GM12878 (cell line): ENCODE data around the gene ANKMY2. TPM values are rescaled to one million over a fixed set of nuclear protein-coding genes. Genes with fewer than 3 reads are reported as not detected.

Source experiments
- ATAC-seq: fragments of 200-7000 bp; cut with Tn5 transposase; 3 replicates; pipeline ENCODE4 v1.9.1; 2020; ENCODE audit warnings: mild to moderate bottlenecking, moderate library complexity
- BruUV-seq: library from RNA; stranded (reverse); fragments of 400-500 nt; replicated peaks from 2 replicates; lab custom pipeline; 2021; lab: Mats Ljungman, UMichigan
- CTCF ChIA-PET: fragments of 300-600 bp; sonication (Branson Sonifier 250); formaldehyde crosslinking; extraction: SDS; loops from one replicate; lab custom pipeline; 2021; ENCODE audit warnings: inconsistent platforms; lab: Yijun Ruan, JAX
- POLR2A ChIA-PET: fragments of 350-600 bp; formaldehyde crosslinking; extraction: SDS; loops from one replicate; lab custom pipeline; 2021; ENCODE audit warnings: inconsistent platforms; lab: Charles Lee
- RAD21 ChIA-PET: fragments of 300-600 bp; sonication (Branson Sonifier 250); formaldehyde crosslinking; loops from one replicate; lab custom pipeline; 2023; ENCODE audit warnings: antibody characterized with exemption; ENCODE audit not compliant: unreplicated experiment; lab: Charles Lee
- SMC1A ChIA-PET: fragments of 300-600 bp; sonication (Branson Sonifier 250); formaldehyde crosslinking; loops from one replicate; lab custom pipeline; 2023; ENCODE audit not compliant: unreplicated experiment, uncharacterized antibody; lab: Charles Lee
- DNase-seq: peaks from one replicate; pipeline ENCODE4 v3.0.0-alpha.2; 2011; ENCODE audit warnings: low read depth, low spot score
- FAIRE-seq: peaks from 3 replicates; lab custom pipeline; 2011; peaks lifted over from hg19 to GRCh38; lab: Jason Lieb, UNC
- H2AFZ ChIP-seq: 2 replicates; pipeline ENCODE4 v1.6.0; 2011; ENCODE audit warnings: low read depth, low read length, control low read depth; ENCODE audit not compliant: control insufficient read depth
- H3K27ac ChIP-seq: 2 replicates; pipeline ENCODE4 v1.5.1; 2011; ENCODE audit warnings: control low read depth; ENCODE audit not compliant: control insufficient read depth, insufficient read depth
- H3K27me3 ChIP-seq, 2 experiments: replicated peaks in 1 of 2; 2 replicates each; pipeline versions ENCODE4 v1.6.0 to v1.6.1; 2011; ENCODE audit warnings: low read length in 1 of 2; ENCODE audit not compliant: control insufficient read depth in 2 of 2, insufficient read depth in 2 of 2
- H3K36me3 ChIP-seq, 2 experiments: 2 replicates each; pipeline ENCODE4 v1.5.1; 2011; ENCODE audit warnings: low read length in 1 of 2; ENCODE audit not compliant: control insufficient read depth in 2 of 2, insufficient read depth in 2 of 2
- H3K4me1 ChIP-seq: 2 replicates; pipeline ENCODE4 v1.6.1; 2011; ENCODE audit warnings: mild to moderate bottlenecking, low read length, moderate library complexity, mixed read lengths; ENCODE audit not compliant: control insufficient read depth, insufficient read depth
- H3K4me2 ChIP-seq: 2 replicates; pipeline ENCODE4 v1.6.0; 2011; ENCODE audit warnings: control low read depth; ENCODE audit not compliant: control insufficient read depth, insufficient read depth
- H3K4me3 ChIP-seq: fragments of 200-600 bp; sonication (generic); 2 replicates; pipeline ENCODE4 v1.5.1; 2016
- H3K79me2 ChIP-seq: 2 replicates; pipeline ENCODE4 v1.6.0; 2011; ENCODE audit warnings: low read length; ENCODE audit not compliant: control insufficient read depth, insufficient read depth
- H3K9ac ChIP-seq: 2 replicates; pipeline ENCODE4 v1.8.0; 2011; ENCODE audit warnings: low read length, control low read depth, mixed read lengths; ENCODE audit not compliant: control insufficient read depth, insufficient read depth
- H3K9me3 ChIP-seq: replicated peaks from 3 replicates; pipeline ENCODE4 v1.5.1; 2011; ENCODE audit warnings: mild to moderate bottlenecking, low read length; ENCODE audit not compliant: control insufficient read depth, insufficient read depth
- H4K20me1 ChIP-seq: 2 replicates; pipeline ENCODE4 v1.6.0; 2011; ENCODE audit not compliant: control insufficient read depth, insufficient read depth
- FOXM1 ChIP-seq: IDR thresholded peaks from 2 replicates; pipeline ENCODE4 v1.6.1; 2012; ENCODE audit warnings: low read depth, mild to moderate bottlenecking, inconsistent platforms, low read length, moderate library complexity
- JUNB ChIP-seq: IDR thresholded peaks from 2 replicates; pipeline ENCODE4 v1.6.1; 2016; ENCODE audit warnings: antibody characterized with exemption, mild to moderate bottlenecking
- SIX5 ChIP-seq: IDR thresholded peaks from 2 replicates; pipeline ENCODE4 v1.6.1; 2011; ENCODE audit warnings: mild to moderate bottlenecking, low read depth, low read length, moderate library complexity; ENCODE audit not compliant: severe bottlenecking
- SMAD1 ChIP-seq: fragments of 450-650 bp; IDR thresholded peaks from 2 replicates; pipeline ENCODE4 v1.6.1; 2018; ENCODE audit warnings: mild to moderate bottlenecking, low read depth; ENCODE audit not compliant: partially characterized antibody
- STAT1 ChIP-seq: fragments of 450-650 bp; conservative IDR thresholded peaks from 2 replicates; pipeline ENCODE4 v1.6.1; 2014; ENCODE audit warnings: antibody characterized with exemption, mild to moderate bottlenecking
- WGBS: methylation state at CpG from one replicate; pipeline ENCODE4 v1.1.6; 2016; ENCODE audit warnings: low lambda C conversion rate; ENCODE audit not compliant: insufficient replicate concordance, insufficient coverage; ENCODE audit errors: missing lambda C conversion rate; 5-methylcytosine and 5-hydroxymethylcytosine counted together
- in situ Hi-C: fragments of 300-500 bp; cut with MboI; formaldehyde crosslinking; loops from 9 replicates; pipeline ENCODE4 v1.14.3; 2018; ENCODE audit warnings: mixed read lengths
- intact Hi-C: fragments of 100-400 bp; cut with micrococcal nuclease; formaldehyde crosslinking; loops from one replicate; pipeline ENCODE4 v1.14.2; 2022; ENCODE audit not compliant: unreplicated experiment
- polyA plus RNA-seq, 11 experiments: library from polyadenylated mRNA; depleted of rRNA in 4 of 11; unstranded in 6 of 11; stranded (reverse) in 5 of 11; fragments of >200 nt; fragmentation: Nextera tagmentation in 4 of 11; fragmentation: Illumina TruSeq in 1 of 11; extraction: Ambion mirVana in 4 of 11; extraction: Trizol in 1 of 11; gene quantifications; 1 replicate in 1 of 11; 2 replicates in 10 of 11; pipeline versions ENCODE4 v1.2.1 to v1.2.3, GENCODE V29; 2011 to 2016; ENCODE audit warnings: inconsistent platforms in 2 of 11, missing spikeins in 2 of 11, low read depth in 1 of 11
- total RNA-seq, 4 experiments: library from RNA; depleted of rRNA in 3 of 4; stranded (reverse); fragments of >200 nt in 3 of 4; fragmentation: Illumina TruSeq in 1 of 4; extraction: Trizol in 1 of 4; gene quantifications; 2 replicates each; pipeline versions ENCODE4 v1.2.1 to v1.2.3, GENCODE V29; 2013 to 2021
- TF ChIP-seq, protein P1 (sequence below): fragments of 450-650 bp; IDR thresholded peaks from 2 replicates; pipeline ENCODE4 v1.6.1; 2014; ENCODE audit warnings: mild to moderate bottlenecking
- TF ChIP-seq, protein P2 (sequence below): fragments of 150-350 bp; IDR thresholded peaks from 2 replicates; pipeline ENCODE4 v1.6.1; 2016; ENCODE audit warnings: low read depth, low read length
- TF ChIP-seq, protein P3 (sequence below): fragments of 450-650 bp; IDR thresholded peaks from 2 replicates; pipeline ENCODE4 v1.6.1; 2018; ENCODE audit warnings: borderline replicate concordance, mild to moderate bottlenecking; ENCODE audit not compliant: partially characterized antibody

The ANKMY2 gene
- total and polyA plus RNA-seq, 10 of the 15 experiments (the other 5 are each of a cell fraction or from before 2014, with no cell fraction given): 0.10 to 0.48 (median 0.29) TPM

DNA sequence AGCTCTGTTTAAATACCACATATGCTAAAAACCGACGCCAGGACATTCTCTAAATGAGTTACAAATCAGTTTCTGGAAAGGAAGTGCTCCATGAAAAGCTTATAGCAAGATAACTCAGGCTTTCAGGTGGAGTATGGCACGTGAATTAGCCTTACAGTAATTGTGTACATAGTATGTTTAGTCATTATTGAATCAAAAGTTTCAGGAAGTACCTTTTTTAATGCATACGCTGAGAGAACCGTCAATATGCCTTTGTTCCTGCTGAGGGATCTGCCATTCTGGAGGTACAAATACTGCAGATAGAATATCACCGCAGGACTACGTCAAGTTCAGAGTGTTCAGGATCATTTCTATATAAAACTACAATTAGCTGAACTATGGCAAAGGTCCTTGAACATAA is 45.7 kb downstream of the ANKMY2 start:
- ChIA-PET SMC1A (no interaction called here), POLR2A (no interaction called here)
- intact Hi-C loops: loop anchor here (5.0 kb wide), 1 partner anchor 317 kb away; no protein-coding TSS in a partner anchor
- no peaks in the 10 kb centered on the region for H3K36me3 ChIP-seq
- no peaks in the 10 kb centered on the region for H3K4me1 ChIP-seq
- no peak overlapping the region for H2AFZ ChIP-seq
- H3K4me2 ChIP-seq: no peak overlapping the region
- H3K27me3 ChIP-seq: no peaks in the 10 kb centered on the region; a peak in 1 of 4 replicates
- no peaks in the 10 kb centered on the region for H4K20me1 ChIP-seq
- H3K79me2 ChIP-seq: no peaks in the 10 kb centered on the region
- 42% methylated on average over 7 of the region's 7 CpGs for WGBS
- H3K4me3 ChIP-seq: no peak overlapping the region
- TF ChIP-seq SMAD1 (no peak), JUNB (no peak), SIX5 (no peak), FOXM1 (no peak), STAT1 (no peak)
- TF ChIP-seq, protein P1, sequence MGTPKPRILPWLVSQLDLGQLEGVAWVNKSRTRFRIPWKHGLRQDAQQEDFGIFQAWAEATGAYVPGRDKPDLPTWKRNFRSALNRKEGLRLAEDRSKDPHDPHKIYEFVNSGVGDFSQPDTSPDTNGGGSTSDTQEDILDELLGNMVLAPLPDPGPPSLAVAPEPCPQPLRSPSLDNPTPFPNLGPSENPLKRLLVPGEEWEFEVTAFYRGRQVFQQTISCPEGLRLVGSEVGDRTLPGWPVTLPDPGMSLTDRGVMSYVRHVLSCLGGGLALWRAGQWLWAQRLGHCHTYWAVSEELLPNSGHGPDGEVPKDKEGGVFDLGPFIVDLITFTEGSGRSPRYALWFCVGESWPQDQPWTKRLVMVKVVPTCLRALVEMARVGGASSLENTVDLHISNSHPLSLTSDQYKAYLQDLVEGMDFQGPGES: no peak
- TF ChIP-seq, protein P2, sequence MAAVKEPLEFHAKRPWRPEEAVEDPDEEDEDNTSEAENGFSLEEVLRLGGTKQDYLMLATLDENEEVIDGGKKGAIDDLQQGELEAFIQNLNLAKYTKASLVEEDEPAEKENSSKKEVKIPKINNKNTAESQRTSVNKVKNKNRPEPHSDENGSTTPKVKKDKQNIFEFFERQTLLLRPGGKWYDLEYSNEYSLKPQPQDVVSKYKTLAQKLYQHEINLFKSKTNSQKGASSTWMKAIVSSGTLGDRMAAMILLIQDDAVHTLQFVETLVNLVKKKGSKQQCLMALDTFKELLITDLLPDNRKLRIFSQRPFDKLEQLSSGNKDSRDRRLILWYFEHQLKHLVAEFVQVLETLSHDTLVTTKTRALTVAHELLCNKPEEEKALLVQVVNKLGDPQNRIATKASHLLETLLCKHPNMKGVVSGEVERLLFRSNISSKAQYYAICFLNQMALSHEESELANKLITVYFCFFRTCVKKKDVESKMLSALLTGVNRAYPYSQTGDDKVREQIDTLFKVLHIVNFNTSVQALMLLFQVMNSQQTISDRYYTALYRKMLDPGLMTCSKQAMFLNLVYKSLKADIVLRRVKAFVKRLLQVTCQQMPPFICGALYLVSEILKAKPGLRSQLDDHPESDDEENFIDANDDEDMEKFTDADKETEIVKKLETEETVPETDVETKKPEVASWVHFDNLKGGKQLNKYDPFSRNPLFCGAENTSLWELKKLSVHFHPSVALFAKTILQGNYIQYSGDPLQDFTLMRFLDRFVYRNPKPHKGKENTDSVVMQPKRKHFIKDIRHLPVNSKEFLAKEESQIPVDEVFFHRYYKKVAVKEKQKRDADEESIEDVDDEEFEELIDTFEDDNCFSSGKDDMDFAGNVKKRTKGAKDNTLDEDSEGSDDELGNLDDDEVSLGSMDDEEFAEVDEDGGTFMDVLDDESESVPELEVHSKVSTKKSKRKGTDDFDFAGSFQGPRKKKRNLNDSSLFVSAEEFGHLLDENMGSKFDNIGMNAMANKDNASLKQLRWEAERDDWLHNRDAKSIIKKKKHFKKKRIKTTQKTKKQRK: no peak
- TF ChIP-seq, protein P3, sequence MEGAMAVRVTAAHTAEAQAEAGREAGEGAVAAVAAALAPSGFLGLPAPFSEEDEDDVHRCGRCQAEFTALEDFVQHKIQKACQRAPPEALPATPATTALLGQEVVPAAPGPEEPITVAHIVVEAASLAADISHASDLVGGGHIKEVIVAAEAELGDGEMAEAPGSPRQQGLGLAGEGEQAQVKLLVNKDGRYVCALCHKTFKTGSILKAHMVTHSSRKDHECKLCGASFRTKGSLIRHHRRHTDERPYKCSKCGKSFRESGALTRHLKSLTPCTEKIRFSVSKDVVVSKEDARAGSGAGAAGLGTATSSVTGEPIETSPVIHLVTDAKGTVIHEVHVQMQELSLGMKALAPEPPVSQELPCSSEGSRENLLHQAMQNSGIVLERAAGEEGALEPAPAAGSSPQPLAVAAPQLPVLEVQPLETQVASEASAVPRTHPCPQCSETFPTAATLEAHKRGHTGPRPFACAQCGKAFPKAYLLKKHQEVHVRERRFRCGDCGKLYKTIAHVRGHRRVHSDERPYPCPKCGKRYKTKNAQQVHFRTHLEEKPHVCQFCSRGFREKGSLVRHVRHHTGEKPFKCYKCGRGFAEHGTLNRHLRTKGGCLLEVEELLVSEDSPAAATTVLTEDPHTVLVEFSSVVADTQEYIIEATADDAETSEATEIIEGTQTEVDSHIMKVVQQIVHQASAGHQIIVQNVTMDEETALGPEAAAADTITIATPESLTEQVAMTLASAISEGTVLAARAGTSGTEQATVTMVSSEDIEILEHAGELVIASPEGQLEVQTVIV: no peak
- TF ChIP-seq, all 136 proteins: peak for 0
- no peak overlapping the region for H3K27ac ChIP-seq
- FAIRE-seq (no peak), DNase-seq (no peak), ATAC-seq (no peak)
- H3K9me3 ChIP-seq: no peaks in the 10 kb centered on the region
- CTCF ChIA-PET: interaction anchor here (1.9 kb wide), 1 partner anchor 35 kb away, joined by 6 read pairs; no protein-coding TSS in a partner anchor
- RAD21 ChIA-PET: no interaction called here
- in situ Hi-C loops: no loop called here
- no peak overlapping the region for H3K9ac ChIP-seq
- no TSS peak for BruUV-seq
